B cell (primary cell): Measurements from ENCODE around the gene HHIPL1. TPM values are rescaled to one million over a fixed set of nuclear protein-coding genes. Genes with fewer than 3 reads are reported as not detected.

Experiments used
- ATAC-seq: fragments of 200-7000 bp; cut with Tn5 transposase; one replicate; pipeline ENCODE4 v1.10.0; 2021; ENCODE audit warnings: low read depth, mild to moderate bottlenecking, moderate number of reproducible peaks, moderate library complexity
- CTCF ChIA-PET: fragments of 350-600 bp; sonication (Branson Sonifier 250); formaldehyde crosslinking; loops from one replicate; lab custom pipeline; 2021; ENCODE audit warnings: antibody characterized with exemption, inconsistent platforms; lab: Charles Lee
- POLR2A ChIA-PET: fragments of 350-600 bp; sonication (Branson Sonifier 250); formaldehyde crosslinking; loops from one replicate; lab custom pipeline; 2021; ENCODE audit warnings: antibody characterized with exemption; lab: Charles Lee
- DNase-seq: peaks from one replicate; pipeline ENCODE4 v3.0.0; 2013
- H2AFZ ChIP-seq: 2 replicates; pipeline ENCODE4 v1.6.1; 2012; ENCODE audit warnings: mild to moderate bottlenecking, low read depth, low read length; ENCODE audit not compliant: insufficient read depth, poor library complexity, severe bottlenecking
- H3K27ac ChIP-seq, 2 donors: 1 replicate in 1 of 2; 2 replicates in 1 of 2; pipeline ENCODE4 v1.5.1; 2012 to 2013; ENCODE audit warnings: low read length in 2 of 2, mild to moderate bottlenecking in 2 of 2, moderate library complexity in 1 of 2
- H3K27me3 ChIP-seq, 4 experiments: fragments of 200-600 bp in 1 of 4; sonication (generic) in 1 of 4; replicated peaks in 1 of 4; 1 replicate in 2 of 4; 2 replicates in 2 of 4; pipeline versions ENCODE4 v1.6.1 to v1.7.0; 2013 to 2016; ENCODE audit warnings: low read length in 3 of 4, mild to moderate bottlenecking in 2 of 4, mixed read lengths in 1 of 4, moderate library complexity in 1 of 4; ENCODE audit not compliant: insufficient read depth in 4 of 4, control insufficient read depth in 3 of 4; ENCODE audit errors: control extremely low read depth in 1 of 4
- H3K36me3 ChIP-seq, 2 experiments: replicated peaks in 1 of 2; 1 replicate in 1 of 2; 2 replicates in 1 of 2; pipeline versions ENCODE4 v1.6.1 to v1.7.1; 2013; ENCODE audit warnings: low read length in 1 of 2; ENCODE audit not compliant: insufficient read depth in 2 of 2, control insufficient read depth in 1 of 2; ENCODE audit errors: control extremely low read depth in 1 of 2, extremely low read depth in 1 of 2
- H3K4me1 ChIP-seq, 2 donors: fragments of 200-600 bp in 1 of 2; sonication (generic) in 1 of 2; 1 replicate in 1 of 2; 2 replicates in 1 of 2; pipeline versions ENCODE4 v1.5.1 to v1.6.1; 2013 to 2017; ENCODE audit warnings: low read length in 2 of 2; ENCODE audit not compliant: control insufficient read depth in 2 of 2, insufficient read depth in 2 of 2
- H3K4me2 ChIP-seq: replicated peaks from 2 replicates; pipeline ENCODE3; 2012; ENCODE audit warnings: mild to moderate bottlenecking, low read depth, low read length; ENCODE audit not compliant: poor library complexity, severe bottlenecking
- H3K4me3 ChIP-seq, 5 experiments: fragments of 200-600 bp in 1 of 5; sonication (generic) in 1 of 5; 1 replicate in 3 of 5; 2 replicates in 2 of 5; pipeline versions ENCODE4 v1.5.1 to v1.7.0; 2011 to 2016; ENCODE audit warnings: low read length in 4 of 5, mild to moderate bottlenecking in 4 of 5, low read depth in 2 of 5, control low read depth in 1 of 5, moderate library complexity in 1 of 5; ENCODE audit not compliant: insufficient read depth in 1 of 5; ENCODE audit errors: control extremely low read depth in 1 of 5, extremely low read depth in 1 of 5
- H3K79me2 ChIP-seq: fragments of 200-600 bp; sonication (generic); one replicate; pipeline ENCODE4 v1.6.0; 2016; ENCODE audit warnings: low read length; ENCODE audit not compliant: control insufficient read depth, insufficient read depth
- H3K9ac ChIP-seq: fragments of 200-600 bp; sonication (generic); 2 replicates; pipeline ENCODE4 v1.6.1; 2017; ENCODE audit warnings: mild to moderate bottlenecking, low read length, moderate library complexity
- H3K9me3 ChIP-seq, 3 donors: one replicate each; pipeline versions ENCODE4 v1.6.1 to v1.7.1; 2013; ENCODE audit warnings: low read length in 2 of 3; ENCODE audit not compliant: control insufficient read depth in 2 of 3, insufficient read depth in 1 of 3; ENCODE audit errors: control extremely low read depth in 1 of 3
- H4K20me1 ChIP-seq: 2 replicates; pipeline ENCODE4 v1.6.0; 2012; ENCODE audit warnings: mild to moderate bottlenecking, low read length; ENCODE audit not compliant: insufficient read depth, control insufficient read depth, poor library complexity, severe bottlenecking
- H3K27ac Mint-ChIP-seq: one replicate; pipeline ENCODE4 v1.8.0; 2021; ENCODE audit warnings: mixed read lengths
- H3K27me3 Mint-ChIP-seq: one replicate; pipeline ENCODE4 v1.8.0; 2021; ENCODE audit warnings: mixed read lengths
- H3K4me1 Mint-ChIP-seq: one replicate; pipeline ENCODE4 v1.8.0; 2021; ENCODE audit warnings: mixed read lengths
- H3K4me3 Mint-ChIP-seq: one replicate; pipeline ENCODE4 v1.8.0; 2021; ENCODE audit warnings: mixed read lengths
- H3K9me3 Mint-ChIP-seq: one replicate; pipeline ENCODE4 v1.8.0; 2022; ENCODE audit warnings: mixed read lengths; ENCODE audit not compliant: insufficient read depth
- CTCF ChIP-seq: fragments of 200-600 bp; IDR thresholded peaks from one replicate; pipeline ENCODE4 v1.8.0; 2022; ENCODE audit warnings: antibody characterized with exemption, mild to moderate bottlenecking
- EZH2 ChIP-seq: IDR thresholded peaks from 2 replicates; pipeline ENCODE4 v1.6.1; 2012; ENCODE audit warnings: borderline replicate concordance, low read depth, mild to moderate bottlenecking, moderate library complexity, low read length; ENCODE audit not compliant: insufficient read depth, poor library complexity, severe bottlenecking
- WGBS: methylation state at CpG from one replicate; pipeline ENCODE4 v1.1.5; 2013; ENCODE audit warnings: missing lambda C conversion rate; ENCODE audit not compliant: insufficient coverage; 5-methylcytosine and 5-hydroxymethylcytosine counted together
- intact Hi-C: fragments of 100-400 bp; cut with micrococcal nuclease; formaldehyde crosslinking; loops from one replicate; pipeline ENCODE4 v1.10.0; 2022
- polyA plus RNA-seq: library from polyadenylated mRNA; depleted of rRNA; stranded (reverse); fragments of >200 nt; gene quantifications from 2 replicates; pipeline ENCODE4 v1.2.3, GENCODE V29; 2012
- total RNA-seq, 2 donors: library from RNA; stranded (reverse); fragments of 120-200 nt in 1 of 2; gene quantifications; 1 replicate in 1 of 2; 2 replicates in 1 of 2; pipeline versions ENCODE4 v1.2.3 to v1.2.4, GENCODE V29; 2013 to 2022

Gene HHIPL1
- total and polyA plus RNA-seq, 2 donors (not counting 1 experiment from before 2014, with no cell fraction given) = not detected

- Histone ChIP-seq H3K27me3 (peaks cover 0 to 40% (median 3%) of the 10 kb centered on the region in 4 experiments), H3K4me1 (no peaks in the 10 kb centered on the region), H3K9me3 (no peaks in the 10 kb centered on the region), H4K20me1 (no peaks in the 10 kb centered on the region), H2AFZ (no peak overlapping the region), H3K36me3 (no peaks in the 10 kb centered on the region), H3K4me3 (no peak overlapping the region), H3K9ac (no peak overlapping the region), H3K27ac (no peak overlapping the region), H3K79me2 (no peaks in the 10 kb centered on the region), H3K4me2 (no peak overlapping the region)
- ATAC-seq (no peak), DNase-seq (no peak)
- Mint-ChIP-seq H3K27ac (no peak overlapping the region), H3K27me3 (peaks cover 47% of the 10 kb centered on the region), H3K4me3 (no peak overlapping the region), H3K9me3 (no peaks in the 10 kb centered on the region), H3K4me1 (no peaks in the 10 kb centered on the region)
- POLR2A ChIA-PET = no interaction called here
- TF ChIP-seq CTCF (no peak), EZH2 (no peak)
- CTCF ChIA-PET = no interaction called here
- intact Hi-C loops = no loop called here
- WGBS = 32% methylated on average over 10 of the region's 13 CpGs
These were observed 24.8 kb upstream of the HHIPL1 start for GRCh38 chr14:99619835-99620834.

DNA sequence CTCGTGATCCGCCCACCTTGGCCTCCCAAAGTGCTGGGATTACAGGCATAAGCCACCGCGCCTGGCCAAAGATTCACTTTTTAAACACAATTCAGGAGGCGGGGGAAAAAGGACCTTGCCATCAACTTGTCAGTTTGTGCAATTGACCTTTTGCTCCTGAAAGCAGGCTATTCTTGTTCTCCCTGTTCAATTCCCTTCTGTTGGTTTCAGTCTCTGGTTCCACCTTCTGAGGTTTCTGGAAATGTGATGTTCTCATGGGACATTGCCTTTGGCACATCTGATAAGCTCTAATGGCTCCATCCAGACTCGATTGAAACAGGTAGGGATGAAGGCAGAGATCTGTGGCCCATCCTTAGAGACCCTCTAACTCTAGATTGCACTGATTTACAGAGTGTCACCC lies 23.0 kb upstream of the HHIPL1 start:
- CTCF ChIA-PET = no interaction called here
- no peak overlapping the region for H3K4me2 ChIP-seq
- H2AFZ ChIP-seq = no peak overlapping the region
- no peak for TF ChIP-seq EZH2
- TF ChIP-seq CTCF = no peak
- peaks cover 0 to 34% (median 3%) of the 10 kb centered on the region in 4 experiments for H3K27me3 ChIP-seq
- no peak overlapping the region for H3K27ac Mint-ChIP-seq
- H3K4me1 ChIP-seq = no peaks in the 10 kb centered on the region
- no peak overlapping the region for H3K27ac ChIP-seq
- no peaks in the 10 kb centered on the region for H3K36me3 ChIP-seq
- H4K20me1 ChIP-seq = no peaks in the 10 kb centered on the region
- H3K9me3 ChIP-seq = no peaks in the 10 kb centered on the region
- intact Hi-C loops = no loop called here
- no peak overlapping the region for H3K9ac ChIP-seq
- 84% methylated on average over 6 of the region's 6 CpGs for WGBS
- POLR2A ChIA-PET = no interaction called here
- no peaks in the 10 kb centered on the region for H3K4me1 Mint-ChIP-seq
- H3K4me3 ChIP-seq = no peak overlapping the region
- no peaks in the 10 kb centered on the region for H3K79me2 ChIP-seq
- ATAC-seq (no peak), DNase-seq (no peak)
- no peak overlapping the region for H3K4me3 Mint-ChIP-seq
- no peaks in the 10 kb centered on the region for H3K9me3 Mint-ChIP-seq
- peaks cover 32% of the 10 kb centered on the region for H3K27me3 Mint-ChIP-seq
